ENCODE results near the gene INSYN1. TPM values are rescaled to one million over a fixed set of nuclear protein-coding genes. Genes with fewer than 3 reads are reported as not detected.
A peak's percentile ranks its signal among the peaks of the same experiment; 100 is the strongest.

The INSYN1 gene
- total and polyA plus RNA-seq, 9 of the 15 experiments (the other 6 are each of a cell fraction or from before 2014, with no cell fraction given): not detected

GRCh38 chr15:73792415-73792814 lies 39.3 kb upstream of the INSYN1 start:
- Histone ChIP-seq H3K27ac (ENCODE audit: extremely low read depth, low read depth, low read length) (no peak overlapping the region), H3K79me2 (ENCODE audit: control insufficient read depth, insufficient read depth, low read length) (no peaks in the 10 kb centered on the region), H3K36me3 (ENCODE audit: control insufficient read depth, insufficient read depth, low read length) (no peaks in the 10 kb centered on the region), H3K27me3 (ENCODE audit: control insufficient read depth in 2 of 2, insufficient read depth in 2 of 2, low read length in 2 of 2) (peaks cover 0 to 42% of the 10 kb centered on the region in 2 experiments; a peak in 3 of 5 replicates), H3K4me2 (ENCODE audit: insufficient read depth, low read length) (no peak overlapping the region), H3K4me3 (no peak overlapping the region), H3K4me1 (replicated peaks in 1 of 2; ENCODE audit: control insufficient read depth in 2 of 2, insufficient read depth in 2 of 2, low read length in 2 of 2) (no peaks in the 10 kb centered on the region; a peak in 1 of 5 replicates), H3K9me3 (replicated peaks; ENCODE audit: control insufficient read depth, insufficient read depth, low read depth, low read length) (no peaks in the 10 kb centered on the region), H3K9ac (ENCODE audit: insufficient read depth in 1 of 2, low read depth in 2 of 2, low read length in 2 of 2) (no peak overlapping the region), H3K9me1 (ENCODE audit: control insufficient read depth, insufficient read depth, low read length) (no peaks in the 10 kb centered on the region), H4K20me1 (replicated peaks; ENCODE audit: control insufficient read depth, insufficient read depth, low read length) (no peaks in the 10 kb centered on the region; the same call in 1 of the 2 replicates), H2AFZ (ENCODE audit: low read depth, low read length) (no peak overlapping the region)
- ATAC-seq (no peak), FAIRE-seq (no peak), DNase-seq (ENCODE audit: extremely low read depth in 1 of 4, low spot score in 3 of 4) (no peak)
- intact Hi-C loops (cut with micrococcal nuclease): no loop called here
- POLR2A ChIA-PET: interaction anchor here (1.8 kb wide), 1 partner anchor 9 kb away, joined by 5 read pairs; no protein-coding TSS in a partner anchor
- 0% methylated on average over 7 of the region's 7 CpGs for WGBS (ENCODE audit: insufficient coverage, low coverage, missing lambda C conversion rate)
- CTCF ChIA-PET (ENCODE audit: low intra/inter-chr PET ratio): no interaction called here
- no TSS peak for BruUV-seq (replicated peaks)
- in situ Hi-C loops (cut with MboI): no loop called here
- TF ChIP-seq ELF2 (CRISPR knock-in tag; IDR thresholded peaks at IDR 0.05) (no peak), ZNF174 (CRISPR knock-in tag; IDR thresholded peaks at IDR 0.05) (no peak), KDM5B (IDR thresholded peaks at IDR 0.05; ENCODE audit: insufficient replicate concordance, low read depth, low read length) (no peak), RFX7 (CRISPR knock-in tag; IDR thresholded peaks at IDR 0.05) (no peak), GTF2A2 (tag; IDR thresholded peaks at IDR 0.05) (no peak), NFE2 (IDR thresholded peaks at IDR 0.05; ENCODE audit: low read depth) (no peak), ZNF449 (CRISPR knock-in tag; IDR thresholded peaks at IDR 0.05) (no peak), HIVEP1 (CRISPR knock-in tag; IDR thresholded peaks at IDR 0.05) (no peak), MED1 (CRISPR knock-in tag; IDR thresholded peaks at IDR 0.05; ENCODE audit: borderline replicate concordance) (no peak), CTCF (IDR thresholded peaks at IDR 0.05 in 2 of 3, conservative IDR thresholded peaks at IDR 0.05 in 1 of 3; ENCODE audit: insufficient read depth in 2 of 3, low read depth in 1 of 3, low read length in 3 of 3) (peak in 1 of 3 experiments; percentile 28; a peak in 1 of 6 replicates), ZNF408 (CRISPR knock-in tag; IDR thresholded peaks at IDR 0.05; ENCODE audit: low read depth) (no peak)
- TF ChIP-seq, protein P1, sequence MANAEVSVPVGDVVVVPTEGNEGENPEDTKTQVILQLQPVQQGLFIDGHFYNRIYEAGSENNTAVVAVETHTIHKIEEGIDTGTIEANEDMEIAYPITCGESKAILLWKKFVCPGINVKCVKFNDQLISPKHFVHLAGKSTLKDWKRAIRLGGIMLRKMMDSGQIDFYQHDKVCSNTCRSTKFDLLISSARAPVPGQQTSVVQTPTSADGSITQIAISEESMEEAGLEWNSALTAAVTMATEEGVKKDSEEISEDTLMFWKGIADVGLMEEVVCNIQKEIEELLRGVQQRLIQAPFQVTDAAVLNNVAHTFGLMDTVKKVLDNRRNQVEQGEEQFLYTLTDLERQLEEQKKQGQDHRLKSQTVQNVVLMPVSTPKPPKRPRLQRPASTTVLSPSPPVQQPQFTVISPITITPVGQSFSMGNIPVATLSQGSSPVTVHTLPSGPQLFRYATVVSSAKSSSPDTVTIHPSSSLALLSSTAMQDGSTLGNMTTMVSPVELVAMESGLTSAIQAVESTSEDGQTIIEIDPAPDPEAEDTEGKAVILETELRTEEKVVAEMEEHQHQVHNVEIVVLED (CRISPR knock-in tag; IDR thresholded peaks at IDR 0.05): no peak
- TF ChIP-seq, protein P2, sequence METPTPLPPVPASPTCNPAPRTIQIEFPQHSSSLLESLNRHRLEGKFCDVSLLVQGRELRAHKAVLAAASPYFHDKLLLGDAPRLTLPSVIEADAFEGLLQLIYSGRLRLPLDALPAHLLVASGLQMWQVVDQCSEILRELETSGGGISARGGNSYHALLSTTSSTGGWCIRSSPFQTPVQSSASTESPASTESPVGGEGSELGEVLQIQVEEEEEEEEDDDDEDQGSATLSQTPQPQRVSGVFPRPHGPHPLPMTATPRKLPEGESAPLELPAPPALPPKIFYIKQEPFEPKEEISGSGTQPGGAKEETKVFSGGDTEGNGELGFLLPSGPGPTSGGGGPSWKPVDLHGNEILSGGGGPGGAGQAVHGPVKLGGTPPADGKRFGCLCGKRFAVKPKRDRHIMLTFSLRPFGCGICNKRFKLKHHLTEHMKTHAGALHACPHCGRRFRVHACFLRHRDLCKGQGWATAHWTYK (CRISPR knock-in tag; IDR thresholded peaks at IDR 0.05): no peak

Measured in K562 (cell line).